Brain microvascular endothelial cell (primary cell): ENCODE data around the gene TMEM175.

Experiments
- DNase-seq: peaks from one replicate; pipeline ENCODE4 v3.0.0-alpha.2; 2020
- H3K27ac ChIP-seq: fragments of 250-450 bp; sonication (Bioruptor Pico); 2 replicates; pipeline ENCODE4 v1.5.1; 2020; ENCODE audit warnings: mild to moderate bottlenecking, moderate library complexity
- H3K27me3 ChIP-seq: fragments of 250-450 bp; sonication (Bioruptor Pico); replicated peaks from 2 replicates; pipeline ENCODE4 v1.5.1; 2020; ENCODE audit warnings: mild to moderate bottlenecking
- H3K36me3 ChIP-seq: fragments of 250-450 bp; sonication (Bioruptor Pico); replicated peaks from 2 replicates; pipeline ENCODE4 v1.5.1; 2020; ENCODE audit warnings: mild to moderate bottlenecking
- H3K4me3 ChIP-seq: 2 replicates; pipeline ENCODE4 v1.5.1; 2011; ENCODE audit warnings: low read depth, mild to moderate bottlenecking, control low read depth, low read length, moderate library complexity
- in situ Hi-C: cut with HindIII; loops from 2 replicates; pipeline ENCODE4 v1.10.0; 2017; ENCODE audit warnings: low sequenced_read_pairs, low pct_ligation_motif_present
- TF ChIP-seq, protein P1 (sequence below): IDR thresholded peaks from 2 replicates; pipeline ENCODE4 v1.5.1; 2011; ENCODE audit warnings: low read depth, mild to moderate bottlenecking, moderate library complexity, low read length, control low read depth, inconsistent platforms; ENCODE audit errors: missing control alignments

TMEM175 gene

DNA sequence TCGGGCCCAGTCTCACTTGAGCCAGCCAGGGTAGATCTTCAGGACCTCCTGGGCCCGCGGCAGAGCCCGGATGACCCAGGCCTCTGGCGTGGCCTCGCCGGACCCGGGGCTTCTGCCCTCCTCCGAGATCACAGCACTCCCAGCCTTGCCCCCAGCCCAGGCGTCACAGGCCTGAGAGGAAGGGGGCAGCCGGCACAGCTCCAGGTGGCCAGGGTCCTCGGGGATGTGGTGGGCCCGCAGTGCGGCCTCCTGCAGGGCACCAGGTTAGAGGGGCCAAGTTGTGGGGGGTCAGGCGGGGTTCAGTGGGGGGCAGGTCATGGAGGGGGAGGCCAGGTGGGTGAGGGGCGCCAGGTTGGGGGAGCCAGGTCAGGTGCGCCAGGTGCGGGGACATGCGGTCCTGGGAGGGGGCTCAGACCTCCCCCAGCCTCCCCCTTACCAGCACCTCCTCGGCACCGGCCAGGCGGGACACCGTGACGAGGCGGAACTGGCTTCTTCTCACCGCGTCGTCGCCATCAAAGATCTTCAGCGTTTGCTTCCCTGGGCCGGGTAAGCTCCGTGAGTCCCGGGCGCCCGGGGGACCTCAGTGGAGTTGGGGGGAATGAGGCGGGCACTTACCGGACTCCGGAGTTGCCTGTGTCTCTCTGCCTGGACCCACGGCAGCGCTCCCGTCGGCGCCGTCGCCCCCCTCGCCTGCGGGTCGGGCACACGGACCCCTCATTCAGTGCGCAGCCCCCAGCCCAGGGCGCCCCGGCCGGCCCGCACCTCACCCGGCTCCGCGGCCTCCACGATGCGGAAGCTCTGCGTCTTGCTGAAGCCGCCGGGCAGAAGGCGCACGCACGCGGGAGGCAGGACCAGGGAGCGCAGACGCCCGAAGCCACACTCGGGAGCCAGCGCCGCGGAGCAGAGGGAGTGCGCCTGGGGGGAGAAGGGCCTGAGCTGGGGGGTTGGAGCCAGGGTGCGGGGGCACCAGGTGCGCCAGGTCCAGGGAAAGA is 35.1 kb downstream of the TMEM175 start:
- TF ChIP-seq, protein P1, sequence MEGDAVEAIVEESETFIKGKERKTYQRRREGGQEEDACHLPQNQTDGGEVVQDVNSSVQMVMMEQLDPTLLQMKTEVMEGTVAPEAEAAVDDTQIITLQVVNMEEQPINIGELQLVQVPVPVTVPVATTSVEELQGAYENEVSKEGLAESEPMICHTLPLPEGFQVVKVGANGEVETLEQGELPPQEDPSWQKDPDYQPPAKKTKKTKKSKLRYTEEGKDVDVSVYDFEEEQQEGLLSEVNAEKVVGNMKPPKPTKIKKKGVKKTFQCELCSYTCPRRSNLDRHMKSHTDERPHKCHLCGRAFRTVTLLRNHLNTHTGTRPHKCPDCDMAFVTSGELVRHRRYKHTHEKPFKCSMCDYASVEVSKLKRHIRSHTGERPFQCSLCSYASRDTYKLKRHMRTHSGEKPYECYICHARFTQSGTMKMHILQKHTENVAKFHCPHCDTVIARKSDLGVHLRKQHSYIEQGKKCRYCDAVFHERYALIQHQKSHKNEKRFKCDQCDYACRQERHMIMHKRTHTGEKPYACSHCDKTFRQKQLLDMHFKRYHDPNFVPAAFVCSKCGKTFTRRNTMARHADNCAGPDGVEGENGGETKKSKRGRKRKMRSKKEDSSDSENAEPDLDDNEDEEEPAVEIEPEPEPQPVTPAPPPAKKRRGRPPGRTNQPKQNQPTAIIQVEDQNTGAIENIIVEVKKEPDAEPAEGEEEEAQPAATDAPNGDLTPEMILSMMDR: no peak
- peaks cover 14% of the 10 kb centered on the region for H3K36me3 ChIP-seq
- no peak for DNase-seq
- no peak overlapping the region for H3K4me3 ChIP-seq
- in situ Hi-C loops: no loop called here
- no peaks in the 10 kb centered on the region for H3K27me3 ChIP-seq
- H3K27ac ChIP-seq: no peak overlapping the region

DNA sequence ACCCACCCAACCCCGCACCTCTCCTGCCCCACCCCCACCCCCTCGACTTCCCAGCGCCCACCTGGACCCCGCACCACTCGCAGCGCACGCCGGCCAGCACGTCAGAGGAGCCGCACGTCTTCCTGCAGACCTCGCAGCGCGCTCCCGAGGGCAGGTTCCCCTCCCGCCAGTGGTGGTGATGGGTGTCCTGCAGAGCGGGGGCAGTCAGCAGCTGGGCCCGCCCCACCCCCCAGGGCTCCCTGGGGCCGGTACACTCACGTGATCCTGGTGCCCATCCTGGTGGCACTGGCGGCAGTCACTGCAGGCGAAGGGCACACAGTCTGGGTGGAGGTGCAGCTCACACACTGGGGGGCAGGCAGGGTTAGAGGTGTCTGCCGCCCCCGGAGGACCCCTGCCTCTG is 36.0 kb downstream of the TMEM175 start:
- no peak for DNase-seq
- no peaks in the 10 kb centered on the region for H3K27me3 ChIP-seq
- peaks cover 9% of the 10 kb centered on the region for H3K36me3 ChIP-seq
- TF ChIP-seq, protein P1: no peak
- H3K27ac ChIP-seq: no peak overlapping the region
- H3K4me3 ChIP-seq: no peak overlapping the region
- in situ Hi-C loops: no loop called here

DNA sequence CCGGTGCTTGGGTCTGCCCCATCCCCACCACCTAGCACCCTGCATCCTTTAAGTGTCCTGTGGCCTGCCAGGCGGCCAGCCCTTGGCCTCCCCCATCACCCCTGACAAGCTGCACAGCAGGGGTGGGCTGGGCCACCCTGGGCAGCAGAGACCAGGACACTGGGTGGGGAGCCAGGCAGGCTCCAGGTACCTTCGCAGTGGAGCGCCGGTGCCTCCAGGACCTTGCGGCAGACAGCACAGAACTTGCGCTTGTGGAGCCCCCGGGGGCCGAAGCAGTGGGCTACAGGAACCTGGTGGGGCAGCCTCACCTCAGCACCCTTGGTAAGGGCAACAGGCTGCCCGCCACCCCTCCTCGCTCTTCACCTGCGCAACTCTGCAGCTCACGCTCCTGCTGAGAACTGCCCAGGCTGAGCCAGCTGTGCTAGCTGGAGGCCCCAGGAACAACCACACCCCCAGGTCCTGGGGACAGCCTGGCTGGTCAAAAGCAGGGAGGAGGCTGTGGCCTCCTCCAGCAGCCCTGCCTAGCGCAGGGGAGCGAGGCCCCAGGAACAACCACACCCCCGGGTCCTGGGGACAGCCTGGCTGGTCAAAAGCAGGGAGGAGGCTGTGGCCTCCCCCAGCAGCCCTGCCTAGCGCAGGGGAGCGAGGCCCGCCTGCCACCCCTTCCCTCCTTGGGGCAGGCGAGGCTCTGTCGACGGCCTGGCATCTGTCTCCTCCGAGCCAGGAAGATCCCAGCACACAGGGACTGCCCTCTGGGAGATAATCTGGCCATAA is 36.5 kb downstream of the TMEM175 start:
- Histone ChIP-seq H3K36me3 (peaks cover 9% of the 10 kb centered on the region), H3K27ac (no peak overlapping the region), H3K27me3 (no peaks in the 10 kb centered on the region), H3K4me3 (no peak overlapping the region)
- TF ChIP-seq, protein P1: no peak
- in situ Hi-C loops: no loop called here
- no peak for DNase-seq

- no peak for DNase-seq
- TF ChIP-seq, protein P1: no peak
- no peak overlapping the region for H3K4me3 ChIP-seq
- H3K36me3 ChIP-seq: peaks cover 9% of the 10 kb centered on the region
- no peaks in the 10 kb centered on the region for H3K27me3 ChIP-seq
- no peak overlapping the region for H3K27ac ChIP-seq
- in situ Hi-C loops: no loop called here
Observed at GRCh38 chr4:970046-970745, 37.9 kb downstream of the TMEM175 start.

DNA sequence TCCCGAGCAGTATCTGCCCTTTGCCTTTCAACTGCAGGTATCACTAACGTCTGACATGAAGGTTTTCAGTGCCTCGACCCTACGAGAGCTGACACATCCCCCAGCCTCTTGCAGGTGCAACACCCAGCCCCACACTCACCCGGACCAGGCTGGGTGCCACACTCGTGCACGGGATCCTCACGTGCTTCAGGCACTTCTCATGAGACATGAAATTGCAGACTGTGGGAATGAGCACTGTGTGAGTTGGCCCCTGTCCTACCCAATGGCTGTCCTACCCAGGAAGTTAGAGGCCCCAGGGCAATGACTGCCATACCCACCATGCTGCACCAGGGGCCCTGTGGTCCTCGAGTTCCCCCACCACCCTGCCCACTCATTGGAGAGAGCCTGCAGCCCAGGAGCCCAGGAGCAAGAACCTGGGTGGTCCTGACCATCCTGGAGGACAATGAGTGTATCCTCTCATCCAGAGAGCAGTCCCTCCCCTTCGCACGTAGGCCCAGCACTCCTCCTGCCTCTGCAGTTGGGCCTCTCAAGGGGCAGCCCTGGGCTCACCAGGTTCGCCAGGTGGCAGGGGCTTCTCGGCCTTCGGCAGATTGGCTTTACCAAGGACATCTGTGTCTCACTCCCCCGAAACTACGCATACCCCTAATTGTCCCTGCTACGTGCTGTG is 38.7 kb downstream of the TMEM175 start:
- Histone ChIP-seq H3K36me3 (peaks cover 7% of the 10 kb centered on the region), H3K4me3 (no peak overlapping the region), H3K27ac (no peak overlapping the region), H3K27me3 (no peaks in the 10 kb centered on the region)
- TF ChIP-seq, protein P1: no peak
- in situ Hi-C loops: no loop called here
- DNase-seq: no peak
